KG1 (cell line): ENCODE results near the gene SNUPN.

Source experiments
- DNase-seq: peaks from one replicate; lab custom pipeline; 2025; lab: John Stamatoyannopoulos, UW

Gene SNUPN

DNA sequence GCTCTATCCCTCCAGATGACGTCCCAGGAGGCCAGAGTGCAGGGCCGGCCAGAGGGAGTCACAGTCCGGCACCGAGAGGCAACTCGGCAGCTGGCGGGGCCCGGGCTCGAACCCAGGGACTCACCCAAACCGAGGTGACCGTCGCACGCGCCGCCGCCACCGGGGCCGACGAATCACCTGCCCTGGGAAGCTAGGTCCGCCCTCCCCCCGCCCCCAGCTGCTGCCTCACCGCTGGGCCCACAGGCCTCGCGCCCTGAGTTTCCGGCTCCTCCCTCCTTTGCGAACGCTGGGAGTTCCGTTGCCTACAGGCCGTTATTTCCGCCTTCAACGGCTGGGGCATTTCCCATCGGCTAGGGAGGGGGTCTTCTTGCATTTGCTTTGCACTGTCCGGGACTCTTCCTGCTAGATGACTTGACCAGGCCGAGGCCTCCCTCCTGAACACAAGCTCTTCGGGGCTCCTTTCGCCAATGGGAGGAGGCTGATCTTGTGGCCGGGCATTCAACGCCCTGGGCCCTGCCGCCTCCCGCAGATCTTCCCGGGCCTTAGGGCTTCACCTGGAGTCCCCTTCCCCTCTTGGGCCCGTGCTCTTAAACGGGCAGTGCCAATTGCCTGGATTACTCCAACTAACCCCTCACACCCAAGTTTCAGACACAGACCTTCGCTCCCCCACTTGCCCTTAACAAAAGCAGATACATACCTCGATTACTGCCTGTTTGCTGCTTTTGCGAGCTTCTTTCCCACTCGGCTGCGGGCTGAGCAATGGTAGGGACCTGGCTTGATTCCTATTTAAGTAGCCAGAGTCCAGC lies at the start of gene SNUPN:
Gene SNUPN, minus strand, starts transcription at position 184 of the 806 bp plus-strand sequence. CDS start 4,674 bp downstream, outside the sequence.
- DNase-seq: peak; percentile 91

DNA sequence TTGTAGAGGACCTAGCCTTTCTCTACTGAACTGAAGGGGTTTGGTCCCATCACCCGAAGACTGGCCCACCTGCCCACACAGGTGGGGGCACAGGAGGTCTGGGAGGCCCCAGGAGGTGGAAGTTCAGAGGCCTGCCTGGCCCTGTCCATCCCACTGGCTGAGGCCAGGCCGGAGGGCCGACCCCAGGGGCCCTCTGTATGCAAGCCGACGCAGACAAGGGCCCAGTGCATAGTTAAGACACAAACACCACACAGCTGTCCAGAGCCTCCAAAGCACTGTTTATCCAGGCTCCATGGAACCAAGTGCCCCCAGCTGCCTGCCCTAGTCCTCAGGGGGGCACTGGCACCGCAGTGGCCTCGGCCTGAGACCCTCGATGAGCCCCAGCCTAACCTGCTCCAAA lies 48.8 kb upstream of the SNUPN start:
- DNase-seq: no peak

GRCh38 chr15:75673426-75674235 lies 48.1 kb upstream of the SNUPN start:
- no peak for DNase-seq

GRCh38 chr15:75672646-75673425 lies 47.3 kb upstream of the SNUPN start:
- no peak for DNase-seq

DNA sequence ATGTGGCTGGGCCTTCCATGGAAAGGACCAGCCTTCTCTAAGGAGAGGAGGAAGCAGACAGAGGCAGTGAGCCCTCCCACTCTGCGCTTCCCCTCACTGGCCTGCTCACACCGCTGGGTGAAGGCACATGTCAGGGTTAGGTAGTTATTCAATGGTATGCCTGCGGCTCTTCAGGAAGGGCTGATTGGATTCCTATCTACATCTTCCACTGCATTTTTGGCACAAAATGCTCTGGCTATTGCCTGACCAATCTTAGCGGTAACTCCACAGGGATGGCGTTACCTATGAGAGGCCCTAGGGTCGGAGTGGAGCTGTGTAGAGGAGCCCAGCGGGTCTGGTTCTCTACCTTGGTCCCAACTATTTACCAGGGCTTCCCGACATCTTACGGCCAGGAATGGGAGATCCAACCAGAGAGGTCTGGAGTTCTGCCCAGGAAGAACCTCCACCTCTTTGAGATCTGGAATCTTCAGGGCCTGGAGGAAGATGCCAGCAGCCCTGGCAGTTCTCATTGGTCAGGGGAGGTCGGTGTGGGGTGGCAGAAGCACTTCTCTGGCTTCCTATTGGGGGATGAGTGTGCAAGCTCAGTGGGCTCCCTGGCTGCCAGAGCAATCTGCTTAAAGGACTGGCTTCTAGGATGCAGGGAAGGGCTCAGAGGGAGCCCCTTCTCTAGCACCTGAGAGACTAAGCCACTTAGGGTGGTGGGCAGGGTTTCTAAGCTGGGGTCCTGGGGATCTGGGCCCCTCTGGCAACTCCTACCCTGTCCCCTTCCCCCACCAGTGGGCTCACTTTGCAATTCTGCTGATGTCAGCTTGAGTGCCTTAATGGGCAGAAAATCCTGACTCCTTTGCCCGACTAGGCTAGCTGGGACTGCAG lies 46.4 kb upstream of the SNUPN start:
- no peak for DNase-seq

- DNase-seq: no peak
These were observed 44.3 kb upstream of the SNUPN start for GRCh38 chr15:75669879-75670212.

DNA sequence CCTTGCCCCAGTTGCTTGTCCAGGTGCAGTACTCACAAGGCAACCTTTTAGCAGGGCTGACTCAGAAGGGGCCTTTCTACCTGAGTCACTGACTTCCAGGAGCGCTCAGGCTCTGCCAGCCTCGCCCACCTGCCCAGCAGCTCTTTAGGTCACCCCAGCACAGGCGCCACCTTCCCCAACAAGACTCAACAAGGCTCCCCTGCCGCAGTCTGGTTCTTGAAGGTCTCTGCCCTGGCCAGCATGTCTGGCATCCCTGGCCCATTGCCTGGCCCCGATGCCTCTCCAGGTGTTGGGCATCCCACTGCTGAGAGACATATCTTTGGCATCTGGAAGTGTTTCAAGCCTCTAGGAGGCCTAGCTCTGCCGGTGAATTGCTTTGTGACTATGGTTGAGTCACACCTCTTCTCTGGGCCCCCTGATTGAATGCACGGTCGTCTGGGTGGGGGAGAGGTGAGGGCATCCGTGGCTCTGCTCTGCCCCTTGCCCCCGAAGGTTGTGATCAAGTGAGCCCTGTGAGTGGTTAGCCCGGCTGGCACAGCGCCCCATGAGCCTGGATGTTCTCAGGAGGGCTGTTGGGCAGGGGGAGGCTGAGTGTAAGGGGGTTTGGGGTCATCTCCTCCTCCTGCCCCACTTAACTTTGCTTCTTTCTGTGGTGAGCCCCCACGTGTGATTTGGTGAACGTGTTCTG lies 43.8 kb upstream of the SNUPN start:
- no peak for DNase-seq

- DNase-seq: no peak
These were observed 41.4 kb upstream of the SNUPN start for GRCh38 chr15:75666823-75667501.

- no peak for DNase-seq
These were observed 38.5 kb upstream of the SNUPN start for GRCh38 chr15:75663931-75664421.

- no peak for DNase-seq
These were observed 37.4 kb upstream of the SNUPN start for GRCh38 chr15:75662823-75663519.

- DNase-seq: no peak
These were observed 36.2 kb upstream of the SNUPN start for GRCh38 chr15:75661756-75662140.

GRCh38 chr15:75661100-75661755 lies 35.7 kb upstream of the SNUPN start:
- DNase-seq: no peak

DNA sequence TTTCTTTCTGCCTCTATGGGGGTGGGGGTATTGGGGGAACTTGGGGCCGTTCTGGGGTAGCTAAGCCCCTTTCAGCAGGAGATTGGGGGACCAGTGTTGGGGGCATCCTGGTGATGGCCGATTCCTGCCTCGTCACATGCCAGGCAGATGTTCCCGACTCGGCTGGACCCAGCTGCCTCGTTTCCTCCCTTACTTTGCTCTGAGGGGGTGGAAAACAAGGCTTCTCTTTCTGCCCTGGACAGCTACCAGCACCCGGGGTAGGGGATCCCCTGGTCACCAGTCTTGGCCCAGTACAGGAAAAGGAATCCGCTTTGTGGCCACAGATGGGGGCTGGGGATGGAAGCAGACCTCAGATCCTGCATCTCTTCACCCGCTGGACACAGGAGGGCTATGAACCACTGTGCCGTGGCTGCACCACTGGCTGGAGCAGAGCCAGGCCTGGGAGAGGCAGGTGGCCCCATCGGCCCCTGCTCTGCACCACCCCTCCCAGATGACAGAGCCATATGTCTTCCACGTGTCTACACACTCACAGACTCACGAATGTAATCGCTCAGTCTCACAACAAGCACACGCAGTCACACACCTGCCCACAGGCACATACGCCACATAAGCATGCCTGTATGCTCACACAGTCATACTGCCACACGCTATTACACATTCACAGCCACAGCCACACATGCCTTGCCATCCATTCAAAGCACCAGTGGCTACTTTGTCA lies 34.6 kb upstream of the SNUPN start:
- no peak for DNase-seq

DNA sequence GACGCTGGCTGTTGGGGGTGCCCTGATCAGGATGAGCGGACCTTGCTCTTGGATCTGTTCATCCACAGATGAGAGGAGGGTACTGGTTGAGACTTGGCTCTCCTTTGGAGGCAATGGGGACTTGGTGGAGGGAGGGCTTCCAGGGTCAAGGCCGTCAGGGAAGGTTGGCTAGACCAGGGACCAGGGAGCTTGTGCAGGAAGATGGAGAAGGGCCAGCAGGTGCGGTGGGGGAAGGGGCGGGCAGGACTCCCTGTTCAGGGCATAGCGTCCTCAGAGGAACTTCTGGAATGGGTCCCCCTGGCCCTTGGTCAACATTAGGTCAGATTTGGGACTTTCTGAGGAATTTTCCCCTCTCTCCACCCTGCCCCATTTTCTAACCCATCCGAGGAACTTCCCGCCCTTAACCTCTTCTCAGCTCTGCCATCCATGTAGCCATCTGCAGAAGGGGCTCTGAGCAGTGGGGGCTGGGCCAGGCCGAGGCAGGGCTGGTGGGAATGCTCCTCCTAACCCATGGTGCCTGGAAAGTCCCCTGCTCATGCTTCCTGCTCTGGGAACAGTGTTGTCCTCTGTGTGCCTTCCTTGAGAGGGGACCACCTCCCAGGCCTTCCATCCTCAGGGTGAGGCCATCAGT lies 33.7 kb upstream of the SNUPN start:
- no peak for DNase-seq

- DNase-seq: no peak
These were observed 31.3 kb upstream of the SNUPN start for GRCh38 chr15:75656813-75657212.

DNA sequence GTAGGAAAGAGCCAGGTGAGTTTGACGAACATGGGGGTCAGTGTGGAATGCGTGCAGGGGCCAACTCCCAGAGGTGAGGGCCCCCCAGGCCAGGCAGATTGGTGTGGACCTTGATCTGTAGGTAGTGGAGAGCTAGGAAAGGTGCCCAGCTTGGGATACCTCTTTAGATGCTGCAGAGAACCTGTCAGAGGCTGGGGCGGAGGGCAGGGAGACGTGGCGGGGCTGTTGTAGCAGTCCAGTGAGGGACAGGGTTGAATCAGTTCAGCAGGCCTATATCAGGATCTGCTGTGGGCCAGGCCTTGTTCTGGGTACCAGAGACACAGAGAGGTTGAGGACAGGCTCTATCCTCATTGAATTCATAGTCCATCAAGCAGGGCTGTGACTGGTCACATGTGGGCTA lies 30.8 kb upstream of the SNUPN start:
- DNase-seq: no peak

- DNase-seq: no peak
These were observed 30.4 kb upstream of the SNUPN start for GRCh38 chr15:75655931-75656330.
